GM19438 (cell line): ENCODE measurements around the gene FCGBP.
"Not testable (repeated sequence)": the region's sequence is repeated elsewhere in the genome, so short reads cannot be mapped to it uniquely, and the experiment has no call there.

Experiments
- ATAC-seq: cut with Tn5 transposase; IDR thresholded peaks from one replicate; pipeline ENCODE4 v1.9.1; 2021; ENCODE audit warnings: low read depth; ENCODE audit not compliant: unreplicated experiment

Gene FCGBP

GRCh38 chr19:39919976-39920375 lies 14.5 kb downstream of the FCGBP start:
- no peak for ATAC-seq

GRCh38 chr19:39918183-39918651 lies 16.2 kb downstream of the FCGBP start:
- no peak for ATAC-seq

DNA sequence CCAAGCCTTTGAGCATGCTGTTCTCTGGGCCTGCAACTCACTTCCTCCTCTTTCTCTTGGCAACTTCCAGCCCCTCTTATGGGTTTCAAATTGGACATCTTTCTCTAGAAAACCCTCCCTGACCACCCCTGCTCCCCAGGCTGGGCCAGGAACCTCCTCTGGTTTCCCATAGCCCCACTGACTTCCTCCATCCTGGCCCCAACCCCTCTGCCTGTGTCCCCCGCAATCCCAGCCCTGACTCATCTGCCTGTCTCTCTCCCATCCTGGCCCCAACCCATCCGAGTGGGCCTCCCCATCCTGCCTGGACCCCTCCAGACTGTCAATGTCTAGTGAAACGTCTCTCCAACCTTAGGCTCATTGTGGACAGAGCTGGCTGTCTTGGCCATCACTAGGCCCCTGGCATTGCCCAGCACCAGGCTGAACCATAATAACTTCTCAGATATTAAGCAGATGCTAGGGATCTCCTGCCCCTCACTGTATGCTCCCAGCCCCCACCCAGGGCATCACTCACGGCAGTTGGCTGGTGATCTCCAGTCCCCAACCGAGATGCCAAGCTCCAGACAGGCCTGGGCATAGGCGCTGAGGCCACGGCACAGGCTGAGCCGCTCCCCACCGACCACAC lies 16.8 kb downstream of the FCGBP start:
- ATAC-seq, result no peak

DNA sequence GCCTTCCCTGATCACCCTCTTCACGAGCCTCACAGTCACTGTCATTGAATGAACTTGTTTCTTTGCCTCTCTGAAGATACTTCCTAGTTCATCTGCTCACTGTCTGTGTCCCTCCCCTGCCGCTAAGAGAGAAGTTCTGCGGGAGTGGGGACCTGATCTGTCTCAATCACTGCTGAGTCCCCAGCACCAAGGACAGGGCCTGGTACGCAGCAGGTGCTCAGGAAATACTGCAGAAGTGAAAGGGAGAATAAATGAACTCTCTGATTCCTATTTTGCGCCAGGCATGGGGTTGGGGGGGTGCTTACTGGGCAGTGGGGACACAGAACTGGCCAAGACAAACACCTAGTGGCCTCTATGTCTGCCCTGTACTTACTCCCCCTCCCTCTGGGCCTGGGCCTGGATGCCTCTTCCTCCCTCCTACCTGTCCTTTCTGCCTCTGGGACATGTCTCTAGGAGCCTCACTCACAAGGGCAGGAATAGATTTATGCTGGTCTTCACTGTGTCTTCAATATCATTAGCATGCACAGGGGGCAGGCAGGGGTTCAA lies 17.5 kb downstream of the FCGBP start:
- ATAC-seq, result no peak

DNA sequence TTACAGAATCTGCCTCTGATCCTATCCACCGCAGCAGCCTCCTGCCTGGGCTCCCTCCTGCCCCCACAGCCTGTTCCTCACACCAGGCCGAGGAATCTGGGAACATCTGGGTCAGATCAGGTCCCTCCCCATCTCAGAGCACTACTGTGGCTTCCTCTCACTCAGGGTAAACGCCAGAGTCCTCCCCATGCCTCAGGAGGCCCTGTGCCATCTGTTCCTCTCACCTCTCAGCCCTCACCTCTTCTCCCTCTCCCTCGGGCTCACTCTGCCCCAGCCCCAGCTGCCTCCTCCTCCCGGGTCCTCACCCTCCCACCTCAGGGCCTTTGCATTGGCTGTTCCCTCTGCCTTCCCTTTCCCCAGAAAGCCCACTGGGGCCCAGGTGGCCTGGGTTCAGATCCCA lies 18.2 kb downstream of the FCGBP start:
- no peak for ATAC-seq

DNA sequence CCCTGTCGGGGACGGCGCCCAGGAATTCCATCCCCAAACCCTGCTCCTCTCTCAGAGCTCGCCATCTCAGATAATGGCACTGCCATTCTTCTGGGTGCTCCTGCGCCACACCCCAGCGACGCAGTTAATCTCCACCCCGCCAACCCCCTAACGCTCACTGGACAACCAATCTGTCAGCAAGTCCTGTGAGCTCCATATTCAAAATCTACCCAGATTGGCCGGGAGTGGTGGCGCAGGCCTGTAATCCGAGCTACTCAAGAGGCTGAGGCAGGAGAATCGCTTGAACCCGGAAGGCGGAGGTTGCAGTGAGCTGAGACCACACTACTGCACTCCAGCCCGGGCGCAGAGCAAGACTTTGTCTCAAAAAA lies 18.6 kb downstream of the FCGBP start:
- ATAC-seq, result no peak

DNA sequence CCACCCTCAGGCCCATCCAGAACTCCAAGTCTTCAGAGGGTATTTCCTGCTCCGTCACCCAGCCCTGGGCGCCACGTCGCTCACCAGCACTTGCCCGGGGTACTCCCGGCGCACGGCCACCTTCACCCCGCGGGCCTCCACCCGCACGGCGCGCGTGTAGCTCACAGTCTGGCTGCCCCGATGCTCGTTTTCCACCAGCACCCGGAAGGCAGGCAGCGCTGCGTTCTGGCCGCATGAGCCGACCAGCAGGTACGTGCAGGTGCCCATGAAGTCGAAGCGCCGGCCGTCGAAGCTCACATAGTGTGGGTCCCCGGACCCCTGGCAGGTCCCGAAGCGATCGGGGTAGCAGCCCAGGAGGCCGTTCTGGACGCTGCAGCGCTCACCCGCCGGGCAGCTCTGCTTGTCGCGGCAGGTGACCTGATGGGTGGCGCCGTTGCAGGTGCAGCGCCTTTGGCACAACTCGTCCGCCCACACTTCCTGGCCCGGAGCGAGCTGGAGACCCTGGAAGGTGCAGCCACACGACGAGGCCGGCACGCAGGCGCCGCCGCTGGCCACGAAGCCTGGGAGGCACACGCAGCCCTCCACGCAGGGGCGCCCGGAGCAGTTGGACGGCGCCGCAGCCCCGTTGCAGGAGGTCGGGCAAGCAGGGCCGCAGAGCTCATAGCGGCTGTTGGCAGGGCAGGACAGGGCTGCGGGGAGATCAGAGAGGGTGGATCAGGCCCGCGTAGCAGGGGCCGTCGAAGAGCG lies 19.2 kb downstream of the FCGBP start:
- ATAC-seq, result no peak

DNA sequence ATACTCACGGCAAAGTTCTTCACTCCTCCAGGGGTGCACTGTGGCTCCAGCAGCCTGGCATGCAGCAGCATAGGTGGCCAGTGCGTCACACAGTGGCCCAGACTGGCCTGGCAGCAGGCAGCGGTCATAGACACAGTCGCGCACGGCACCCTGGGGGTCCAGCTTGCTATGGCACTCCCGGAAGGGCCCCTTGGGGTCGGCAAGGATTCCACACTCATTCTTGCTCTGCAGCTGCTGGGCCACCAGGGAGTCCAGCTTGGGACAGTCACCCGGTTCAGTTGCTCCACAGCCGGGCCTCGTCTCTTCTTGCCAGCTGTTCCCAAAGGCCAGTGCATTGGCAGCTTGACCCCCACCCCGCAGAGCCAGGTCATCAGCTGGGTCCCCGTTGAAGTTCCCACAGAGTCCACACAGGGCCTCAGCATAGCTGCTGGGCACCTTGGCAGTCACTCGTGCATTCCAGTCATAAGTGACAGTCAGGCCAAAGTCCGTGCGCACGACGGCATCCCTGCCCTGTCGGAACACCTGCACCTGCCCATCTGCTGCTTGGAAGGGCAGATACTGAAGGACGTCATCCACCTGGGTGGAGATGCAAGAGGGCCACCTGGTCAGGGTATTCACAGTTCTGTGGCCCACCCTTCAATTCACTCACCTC lies 20.6 kb downstream of the FCGBP start:
- no peak for ATAC-seq

- no peak for ATAC-seq
Measured at GRCh38 chr19:39908803-39909202, 25.6 kb downstream of the FCGBP start.

DNA sequence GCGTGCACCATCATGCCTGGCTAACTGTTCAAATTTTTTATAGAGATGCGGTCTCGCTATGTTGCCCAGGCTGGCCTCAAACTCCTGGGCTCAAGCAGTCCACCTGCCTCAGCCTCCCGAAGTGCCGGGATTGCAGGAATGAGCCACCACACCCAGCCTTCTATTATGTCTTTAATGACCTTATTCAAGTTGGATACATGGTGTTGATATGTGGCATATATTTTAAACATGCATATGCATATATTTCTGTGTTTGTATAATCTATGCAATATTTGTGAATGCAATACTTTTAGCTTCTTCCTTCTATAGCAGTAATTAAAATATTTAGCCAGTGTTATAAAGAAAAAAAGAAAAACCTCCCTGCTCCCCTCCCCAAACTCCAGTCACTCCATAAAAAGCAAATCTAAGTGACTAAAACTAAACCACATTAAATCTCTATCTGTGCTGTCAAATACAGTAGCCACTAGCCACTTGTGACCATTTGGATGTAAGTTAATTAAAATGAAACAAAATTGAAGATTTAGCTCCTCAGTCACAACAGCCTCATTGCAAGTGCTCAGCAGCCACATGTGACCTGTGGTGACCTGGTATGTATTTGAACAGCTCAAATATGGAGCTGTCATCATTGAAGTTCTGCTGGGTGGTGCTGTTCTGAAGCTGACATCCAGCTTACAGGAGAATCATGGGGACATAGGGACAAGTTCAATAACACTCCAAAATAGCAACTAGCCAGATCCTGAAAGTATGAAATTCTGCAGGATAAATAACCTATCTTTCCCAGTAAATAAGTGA lies 27.4 kb downstream of the FCGBP start:
- ATAC-seq, result no peak

DNA sequence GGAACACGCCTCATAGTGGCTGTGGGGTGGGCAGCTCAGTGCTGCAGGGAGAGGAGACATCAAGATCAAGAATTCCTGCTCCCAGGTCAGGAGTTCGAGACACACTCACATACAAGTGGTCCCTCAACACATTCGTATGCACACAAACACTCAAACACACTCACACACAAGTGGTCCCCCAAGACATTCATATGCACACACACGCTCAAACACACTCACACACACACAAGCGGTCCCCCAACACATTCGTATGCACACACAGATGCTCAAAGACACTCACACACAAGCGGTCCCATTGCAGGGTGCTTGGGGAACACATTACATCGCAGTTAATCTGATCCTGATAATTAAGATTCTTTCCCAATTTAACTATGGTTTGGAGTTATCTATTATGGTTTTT lies 28.2 kb downstream of the FCGBP start:
- no peak for ATAC-seq

- ATAC-seq, result not testable (repeated sequence)
Measured at GRCh38 chr19:39903486-39904091, 30.8 kb downstream of the FCGBP start.

- not testable (repeated sequence) for ATAC-seq
Measured at GRCh38 chr19:39902326-39902725, 32.1 kb downstream of the FCGBP start.

DNA sequence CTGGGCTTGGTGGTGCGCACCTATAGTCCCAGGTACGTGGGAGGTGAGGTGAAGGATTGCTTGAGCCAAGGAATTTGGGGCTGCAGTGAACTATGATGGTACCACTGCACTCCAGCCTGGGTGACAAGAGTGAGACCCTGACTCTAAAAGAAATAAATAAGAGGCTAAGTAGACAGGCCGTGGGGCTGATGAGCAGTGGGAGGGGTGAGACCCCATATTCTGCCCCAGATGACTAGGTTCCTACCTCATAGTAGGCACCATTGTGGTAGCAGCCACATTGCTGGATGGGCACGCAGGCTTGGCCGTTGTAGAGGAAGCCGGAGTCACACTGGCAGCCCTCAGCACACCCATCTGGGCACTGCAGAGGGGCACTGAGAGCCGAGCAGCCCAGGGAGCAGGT lies 32.8 kb downstream of the FCGBP start:
- not testable (repeated sequence) for ATAC-seq

- ATAC-seq, result not testable (repeated sequence)
Measured at GRCh38 chr19:39898858-39899257, 35.6 kb downstream of the FCGBP start.

DNA sequence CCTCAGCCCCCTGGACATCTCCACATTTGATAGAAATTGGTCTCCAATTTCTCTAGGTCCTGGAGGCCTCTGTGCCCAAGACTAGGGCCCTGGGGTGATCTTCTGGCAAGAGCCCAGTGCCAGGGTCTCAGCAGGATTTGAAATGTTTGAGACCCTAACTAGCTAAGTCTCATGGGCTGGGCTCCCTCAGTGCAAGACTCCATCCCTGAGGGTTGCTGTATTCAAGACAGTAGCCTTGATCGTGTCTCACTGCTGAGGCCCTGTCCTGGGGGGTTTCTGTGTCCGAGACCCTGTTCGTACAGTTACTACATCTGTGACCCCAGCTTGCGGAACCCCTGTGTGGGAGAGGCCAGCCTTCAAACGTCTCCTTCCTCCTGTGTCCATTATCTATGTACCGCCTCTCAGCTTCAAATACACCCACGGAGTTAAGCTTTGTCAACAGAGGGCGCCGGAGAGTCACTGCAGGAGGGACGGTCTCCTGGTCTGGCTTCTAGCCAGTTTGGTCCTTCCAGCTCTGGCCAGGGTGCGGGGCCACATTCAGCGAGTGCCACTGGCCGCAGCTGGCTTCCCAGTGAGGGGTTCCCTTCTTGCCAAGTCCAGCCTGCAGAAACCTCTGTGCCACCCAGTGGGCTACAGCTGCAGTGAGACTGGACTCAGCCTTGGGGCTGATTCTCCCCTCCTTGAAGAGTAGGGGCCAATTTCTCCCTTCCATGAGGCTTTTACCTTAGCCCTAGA lies 36.8 kb downstream of the FCGBP start:
- ATAC-seq, result peak; percentile 80

- ATAC-seq, result not testable (repeated sequence)
Measured at GRCh38 chr19:39895096-39895495, 39.3 kb downstream of the FCGBP start.

DNA sequence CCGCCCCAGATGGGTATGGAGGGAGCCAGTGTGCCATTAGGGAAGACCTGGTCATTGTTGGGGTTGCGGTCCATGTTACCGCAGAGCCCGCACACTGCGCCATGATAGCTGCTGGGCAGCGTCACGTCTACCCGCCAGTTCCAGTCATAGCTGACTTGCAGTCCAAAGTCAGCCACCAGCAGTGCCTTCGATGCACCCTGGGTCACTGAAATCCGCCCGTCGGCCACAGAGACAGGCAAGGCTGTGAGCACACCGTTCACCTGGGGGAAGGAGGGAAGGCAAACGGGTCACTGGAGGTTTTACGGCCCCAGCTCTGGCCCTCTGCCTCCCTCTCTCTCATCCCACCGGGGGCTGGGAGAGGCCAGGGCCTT lies 40.2 kb downstream of the FCGBP start:
- ATAC-seq, result not testable (repeated sequence)

DNA sequence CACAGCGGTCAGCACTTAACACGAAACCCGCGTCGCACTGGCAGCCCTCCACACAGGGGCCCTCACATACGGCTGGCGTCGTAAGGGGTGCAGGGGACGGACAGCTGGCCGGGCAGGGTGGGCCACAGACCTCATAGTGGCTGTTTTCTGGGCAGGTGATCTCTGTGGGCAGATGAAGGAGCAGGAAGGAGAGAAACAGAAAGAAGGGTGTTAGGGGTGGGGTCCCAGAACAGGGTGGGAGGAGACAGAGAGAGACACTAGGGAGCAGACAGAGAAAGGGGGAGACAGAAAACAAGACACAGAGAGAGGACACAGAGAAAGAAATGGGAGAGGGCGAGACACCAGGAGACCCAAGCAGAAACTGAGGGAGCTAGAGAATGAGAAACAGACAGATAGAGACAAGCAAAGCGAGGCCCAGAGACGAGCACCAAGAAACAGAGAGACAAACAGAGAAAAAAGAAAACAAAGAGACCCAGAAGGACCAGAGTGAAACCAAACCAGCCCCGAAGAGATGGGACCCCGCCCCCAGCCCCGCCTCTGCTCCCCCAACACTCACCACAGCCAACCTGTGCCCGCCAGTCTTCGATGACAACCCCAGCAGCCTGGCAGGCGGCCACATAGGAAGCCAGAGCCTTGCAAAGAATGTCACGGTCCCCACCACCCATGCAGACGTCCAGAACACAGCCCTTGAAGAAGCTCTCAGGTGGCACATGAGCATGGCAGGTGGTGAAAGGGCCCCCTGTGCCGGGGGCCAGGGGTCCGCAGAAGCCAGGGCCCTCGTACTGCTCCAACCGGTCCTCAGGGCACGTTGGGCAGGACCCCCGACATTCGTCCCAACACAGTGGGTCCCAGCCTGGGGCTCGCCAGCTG lies 40.8 kb downstream of the FCGBP start:
- ATAC-seq, result not testable (repeated sequence)
